KMS-11 (cell line): ENCODE data around the gene SPATS2L.
A peak's percentile ranks its signal among the peaks of the same experiment; 100 is the strongest.

Experiments used
- H2AFZ ChIP-seq: fragments of 200-600 bp; sonication (generic); 2 replicates; pipeline ENCODE4 v1.6.1; 2016; ENCODE audit warnings: antibody characterized with exemption, mixed run types, low read depth
- H3K27ac ChIP-seq: fragments of 200-600 bp; sonication (generic); 2 replicates; pipeline ENCODE4 v1.6.1; 2016; ENCODE audit warnings: mild to moderate bottlenecking, mixed run types
- H3K27me3 ChIP-seq: fragments of 200-600 bp; sonication (generic); 2 replicates; pipeline ENCODE4 v1.6.1; 2017; ENCODE audit warnings: mild to moderate bottlenecking, low read depth, mixed run types, moderate library complexity; ENCODE audit not compliant: insufficient read depth
- H3K36me3 ChIP-seq: fragments of 200-600 bp; sonication (generic); 2 replicates; pipeline ENCODE4 v1.6.1; 2017; ENCODE audit warnings: mild to moderate bottlenecking, mixed run types; ENCODE audit not compliant: insufficient read depth
- H3K4me1 ChIP-seq: fragments of 200-600 bp; sonication (generic); 2 replicates; pipeline ENCODE4 v1.6.1; 2016; ENCODE audit warnings: mild to moderate bottlenecking, low read depth, mixed run types; ENCODE audit not compliant: poor library complexity, severe bottlenecking
- H3K4me2 ChIP-seq: fragments of 200-600 bp; sonication (generic); 2 replicates; pipeline ENCODE4 v1.7.0; 2016; ENCODE audit warnings: mild to moderate bottlenecking, mixed run types
- H3K4me3 ChIP-seq: fragments of 200-600 bp; sonication (generic); IDR thresholded peaks from 2 replicates; pipeline ENCODE4 v1.6.1; 2017; ENCODE audit warnings: low read depth, low read length, mixed read lengths; ENCODE audit not compliant: insufficient read depth
- H3K79me2 ChIP-seq: fragments of 200-600 bp; sonication (generic); 2 replicates; pipeline ENCODE4 v1.6.1; 2016; ENCODE audit warnings: low read depth, mixed run types; ENCODE audit not compliant: insufficient read depth
- H3K9ac ChIP-seq: fragments of 200-600 bp; sonication (generic); 2 replicates; pipeline ENCODE4 v1.6.1; 2016; ENCODE audit warnings: mild to moderate bottlenecking, mixed run types
- H4K20me1 ChIP-seq: fragments of 200-600 bp; sonication (generic); 2 replicates; pipeline ENCODE4 v1.6.1; 2016; ENCODE audit warnings: mild to moderate bottlenecking, mixed run types; ENCODE audit not compliant: insufficient read depth
- CTCF ChIP-seq: fragments of 200-600 bp; sonication (generic); conservative IDR thresholded peaks from 2 replicates; pipeline ENCODE4 v1.6.1; 2017; ENCODE audit warnings: low read depth, mild to moderate bottlenecking, antibody characterized with exemption, low read length, moderate library complexity, mixed read lengths

The SPATS2L gene

GRCh38 chr2:200306931-200307723 is 634 bp downstream of the SPATS2L start:
- Histone ChIP-seq H3K79me2 (peaks cover 25% of the 10 kb centered on the region; the same call in 1 of the 2 replicates), H4K20me1 (no peaks in the 10 kb centered on the region), H3K27ac (no peak overlapping the region), H2AFZ (peak overlapping the region; percentile 78), H3K4me3 (no peak overlapping the region), H3K36me3 (no peaks in the 10 kb centered on the region), H3K4me2 (peak overlapping the region; percentile 61), H3K27me3 (no peaks in the 10 kb centered on the region), H3K9ac (peak overlapping the region; percentile 49; the same call in 1 of the 2 replicates), H3K4me1 (peaks cover 27% of the 10 kb centered on the region)
- TF ChIP-seq CTCF = no peak

DNA sequence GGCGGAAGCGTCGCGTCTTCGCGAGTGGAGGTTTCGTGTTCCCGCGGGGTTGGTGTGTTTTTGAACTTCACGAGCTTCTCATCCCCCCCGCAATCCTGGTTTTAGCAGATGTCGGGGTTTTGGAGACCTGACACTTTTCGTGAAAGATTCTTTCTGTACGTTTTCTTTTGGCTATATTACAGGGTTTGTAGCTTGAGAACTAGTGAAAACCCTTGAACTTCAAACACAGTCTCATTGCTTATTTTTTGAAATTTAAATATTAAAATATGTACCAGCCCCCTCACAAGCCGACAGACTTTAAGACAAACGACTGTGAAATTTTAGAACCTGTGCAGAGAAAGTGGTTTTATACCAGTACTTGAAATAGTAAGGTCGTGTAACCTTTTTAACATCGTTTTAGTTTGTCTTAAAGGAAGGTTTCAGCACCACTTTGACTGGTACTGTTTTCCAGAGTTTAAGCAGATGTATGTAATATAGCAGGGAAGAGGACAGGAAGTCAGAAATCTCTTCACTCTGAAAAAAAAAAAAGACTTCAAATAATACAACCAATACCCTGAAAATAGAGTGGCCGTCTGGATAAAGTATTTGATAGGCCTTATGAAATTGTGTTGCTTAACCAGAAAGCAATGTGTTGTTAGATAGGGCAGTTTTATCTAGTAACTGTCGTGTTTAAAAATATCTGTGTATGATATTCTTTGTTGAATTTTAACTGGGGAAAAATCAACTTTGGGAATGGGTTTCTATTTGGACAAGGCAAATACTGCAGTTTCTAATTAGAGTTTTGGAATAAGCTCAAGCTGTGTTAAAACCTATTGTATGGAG is 1.4 kb downstream of the SPATS2L start:
- peak overlapping the region; percentile 61 for H3K4me2 ChIP-seq
- no peak overlapping the region for H3K27ac ChIP-seq
- H2AFZ ChIP-seq = peak overlapping the region; percentile 78
- no peaks in the 10 kb centered on the region for H3K36me3 ChIP-seq
- peak overlapping the region; percentile 49; the same call in 1 of the 2 replicates for H3K9ac ChIP-seq
- no peaks in the 10 kb centered on the region for H3K27me3 ChIP-seq
- no peaks in the 10 kb centered on the region for H4K20me1 ChIP-seq
- TF ChIP-seq CTCF = no peak
- no peak overlapping the region for H3K4me3 ChIP-seq
- peaks cover 33% of the 10 kb centered on the region; the same call in 1 of the 2 replicates for H3K79me2 ChIP-seq
- peaks cover 27% of the 10 kb centered on the region for H3K4me1 ChIP-seq

- Histone ChIP-seq H3K9ac (no peak overlapping the region), H3K4me2 (peak overlapping the region; percentile 61), H3K79me2 (peaks cover 33% of the 10 kb centered on the region; the same call in 1 of the 2 replicates), H2AFZ (no peak overlapping the region), H3K4me3 (no peak overlapping the region), H4K20me1 (no peaks in the 10 kb centered on the region), H3K36me3 (no peaks in the 10 kb centered on the region), H3K27ac (no peak overlapping the region), H3K4me1 (peaks cover 27% of the 10 kb centered on the region), H3K27me3 (no peaks in the 10 kb centered on the region)
- TF ChIP-seq CTCF = no peak
Observed at GRCh38 chr2:200308546-200309295, 2.2 kb downstream of the SPATS2L start.

GRCh38 chr2:200309296-200310049 is 3.0 kb downstream of the SPATS2L start:
- peaks cover 27% of the 10 kb centered on the region for H3K4me1 ChIP-seq
- no peak overlapping the region for H3K27ac ChIP-seq
- H3K4me3 ChIP-seq = no peak overlapping the region
- TF ChIP-seq CTCF = no peak
- no peak overlapping the region for H2AFZ ChIP-seq
- no peaks in the 10 kb centered on the region for H3K36me3 ChIP-seq
- peaks cover 33% of the 10 kb centered on the region; the same call in 1 of the 2 replicates for H3K79me2 ChIP-seq
- no peak overlapping the region for H3K9ac ChIP-seq
- H3K27me3 ChIP-seq = no peaks in the 10 kb centered on the region
- no peak overlapping the region for H3K4me2 ChIP-seq
- H4K20me1 ChIP-seq = no peaks in the 10 kb centered on the region
